Epithelial cell of prostate (primary cell): ENCODE data around the gene ZNF618.
"Not testable (repeated sequence)": the region's sequence is repeated elsewhere in the genome, so short reads cannot be mapped to it uniquely, and the experiment has no call there.

Experiments used
- DNase-seq: peaks from one replicate; pipeline ENCODE4 v3.0.0-alpha.2; 2011; ENCODE audit warnings: low read depth, low spot score
- H3K27ac ChIP-seq: fragments of 450-650 bp; 2 replicates; pipeline ENCODE4 v1.5.1; 2017; ENCODE audit warnings: mild to moderate bottlenecking

The ZNF618 gene

GRCh38 chr9:114030364-114030763 lies 154.3 kb downstream of the ZNF618 start:
- H3K27ac ChIP-seq = no peak overlapping the region
- no peak for DNase-seq

DNA sequence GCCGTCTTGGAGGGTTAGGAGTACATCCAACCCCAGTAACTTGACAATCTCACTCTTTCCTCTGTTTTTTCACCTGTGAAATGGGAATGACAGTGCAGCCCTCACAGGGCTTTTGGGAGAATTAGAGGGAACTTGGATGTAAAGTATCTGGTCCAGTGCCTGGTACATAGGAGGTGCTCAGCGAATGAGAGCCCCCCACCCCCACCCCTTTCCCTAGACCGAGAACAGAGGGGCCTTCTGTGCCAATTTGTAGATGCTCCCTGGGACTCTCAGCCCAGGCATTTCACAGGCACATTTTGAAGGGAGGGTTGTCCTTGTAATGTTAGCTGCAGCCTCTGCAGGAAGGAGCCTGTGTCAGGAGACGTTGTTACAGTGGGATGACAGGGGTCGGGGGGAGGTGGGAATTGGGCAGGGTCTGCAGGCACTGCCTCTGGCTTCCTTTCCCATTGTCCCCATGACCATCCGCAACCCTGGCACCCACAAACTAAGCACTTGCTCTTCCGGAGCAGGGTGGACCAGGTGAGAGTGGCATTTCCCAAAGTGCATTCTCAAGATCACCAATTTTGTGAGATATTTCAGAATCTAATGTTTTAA lies 155.0 kb downstream of the ZNF618 start:
- DNase-seq = no peak
- H3K27ac ChIP-seq = no peak overlapping the region

- no peak overlapping the region for H3K27ac ChIP-seq
- DNase-seq = no peak
Measured at GRCh38 chr9:114031948-114032840, 156.1 kb downstream of the ZNF618 start.

DNA sequence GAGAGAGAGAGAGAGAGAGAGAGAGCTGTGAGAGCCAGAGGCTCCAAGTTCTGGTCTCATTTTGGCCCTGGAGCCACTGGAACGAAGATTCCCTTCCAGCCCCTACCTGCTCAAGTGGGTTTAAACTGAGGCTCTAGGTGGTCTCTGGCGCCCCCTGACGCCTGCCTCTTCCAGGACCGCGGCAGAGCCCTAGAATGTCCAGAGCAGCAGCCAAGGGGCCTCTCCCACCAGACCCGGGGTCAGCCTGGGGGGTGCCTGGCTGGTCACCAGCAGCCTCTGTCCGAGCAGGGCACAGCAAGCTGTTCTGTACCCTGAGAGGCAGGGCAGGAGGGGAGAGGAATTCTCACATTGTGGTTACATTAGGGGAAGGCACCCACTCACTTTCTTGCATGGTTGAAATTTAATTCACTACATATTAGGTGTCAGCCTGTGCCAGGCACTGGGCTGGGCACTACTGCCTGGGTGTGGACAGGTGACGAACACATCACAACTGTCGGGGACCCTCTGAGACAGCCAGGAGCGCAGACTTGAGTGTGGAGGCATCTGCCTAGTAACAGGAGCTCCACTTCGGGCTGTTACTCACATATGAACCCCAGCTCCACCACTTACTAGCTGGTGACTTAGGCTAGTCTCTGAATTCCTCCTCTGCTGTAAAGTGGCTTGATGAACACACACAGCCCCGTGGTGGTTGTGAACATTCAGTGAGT lies 157.4 kb downstream of the ZNF618 start:
- DNase-seq = no peak
- H3K27ac ChIP-seq = no peak overlapping the region

DNA sequence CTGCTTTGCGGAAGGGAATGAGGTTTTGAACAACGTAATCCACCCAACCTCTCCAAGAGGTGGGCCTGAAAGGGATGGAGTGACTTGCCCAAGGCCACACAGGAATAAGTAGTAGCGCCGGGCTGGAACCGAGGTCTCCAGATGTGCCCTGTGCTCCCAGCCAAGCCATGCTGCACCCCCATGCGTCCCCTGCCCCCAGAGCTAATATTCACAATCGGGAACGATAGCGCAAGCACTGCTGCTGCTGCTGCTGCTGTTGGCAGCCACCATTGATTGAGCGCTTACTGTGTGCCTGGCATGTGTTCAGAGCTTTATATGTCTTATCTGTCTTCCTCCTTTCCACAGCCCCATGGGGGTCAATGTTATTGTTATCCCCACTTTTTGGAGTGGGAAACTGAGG lies 158.1 kb downstream of the ZNF618 start:
- no peak for DNase-seq
- no peak overlapping the region for H3K27ac ChIP-seq

DNA sequence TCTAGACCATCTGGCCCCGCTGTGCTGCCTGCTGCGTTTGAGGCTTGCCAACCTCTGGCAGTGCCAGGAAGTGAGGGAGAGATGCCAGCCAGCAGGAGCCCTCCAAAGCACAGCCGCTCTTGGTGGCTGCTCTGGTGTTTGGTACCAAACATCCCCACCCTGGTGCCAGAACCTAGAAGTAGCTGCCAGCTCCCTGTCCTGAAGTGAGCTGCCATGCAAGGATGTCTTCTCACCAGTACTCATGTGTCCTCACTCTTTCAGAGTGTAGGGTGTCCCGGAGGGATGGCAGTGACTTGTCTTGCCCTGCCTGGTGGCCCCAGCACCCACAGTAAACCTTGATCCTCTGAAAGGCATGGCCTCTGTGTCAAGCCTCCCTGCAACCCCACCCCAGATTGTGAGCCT lies 158.6 kb downstream of the ZNF618 start:
- DNase-seq = no peak
- H3K27ac ChIP-seq = no peak overlapping the region

GRCh38 chr9:114035221-114035844 lies 159.2 kb downstream of the ZNF618 start:
- H3K27ac ChIP-seq = no peak overlapping the region
- no peak for DNase-seq

- H3K27ac ChIP-seq = no peak overlapping the region
- no peak for DNase-seq
Measured at GRCh38 chr9:114035845-114036801, 160.0 kb downstream of the ZNF618 start.

- DNase-seq = no peak
- no peak overlapping the region for H3K27ac ChIP-seq
Measured at GRCh38 chr9:114037249-114037648, 161.1 kb downstream of the ZNF618 start.

- H3K27ac ChIP-seq = no peak overlapping the region
- DNase-seq = no peak
Measured at GRCh38 chr9:114037961-114038723, 162.0 kb downstream of the ZNF618 start.

GRCh38 chr9:114038724-114039313 lies 162.7 kb downstream of the ZNF618 start:
- no peak overlapping the region for H3K27ac ChIP-seq

DNA sequence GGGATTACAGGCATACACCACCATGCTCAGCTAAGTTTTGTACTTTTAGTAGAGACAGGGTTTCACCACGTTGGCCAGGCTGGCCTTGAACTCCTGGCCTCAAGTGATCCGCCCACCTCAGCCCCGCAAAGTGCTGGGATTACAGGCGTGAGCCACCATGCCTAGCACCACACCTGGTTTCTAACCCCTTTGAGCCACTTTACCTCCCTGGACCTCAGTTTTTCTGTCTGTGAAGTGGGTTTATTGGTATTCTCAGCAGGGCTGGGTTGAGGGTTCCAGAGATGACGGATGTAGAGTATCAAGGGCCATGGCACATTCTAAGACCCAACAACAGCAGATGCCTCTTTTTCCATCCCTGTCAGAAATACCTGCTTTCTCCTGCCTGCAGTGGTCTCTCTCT lies 163.4 kb downstream of the ZNF618 start:
- H3K27ac ChIP-seq = no peak overlapping the region
- DNase-seq = no peak

More at GRCh38 chr9:114038724-114039313, 162.7 kb downstream of the ZNF618 start:
- DNase-seq = no peak

- not testable (repeated sequence) for DNase-seq, H3K27ac ChIP-seq
Measured at GRCh38 chr9:114043660-114044059, 167.6 kb downstream of the ZNF618 start.

- H3K27ac ChIP-seq = peak overlapping the region; percentile 17
- DNase-seq = peak; percentile 22
Measured at GRCh38 chr9:114046237-114046755, 170.2 kb downstream of the ZNF618 start.

DNA sequence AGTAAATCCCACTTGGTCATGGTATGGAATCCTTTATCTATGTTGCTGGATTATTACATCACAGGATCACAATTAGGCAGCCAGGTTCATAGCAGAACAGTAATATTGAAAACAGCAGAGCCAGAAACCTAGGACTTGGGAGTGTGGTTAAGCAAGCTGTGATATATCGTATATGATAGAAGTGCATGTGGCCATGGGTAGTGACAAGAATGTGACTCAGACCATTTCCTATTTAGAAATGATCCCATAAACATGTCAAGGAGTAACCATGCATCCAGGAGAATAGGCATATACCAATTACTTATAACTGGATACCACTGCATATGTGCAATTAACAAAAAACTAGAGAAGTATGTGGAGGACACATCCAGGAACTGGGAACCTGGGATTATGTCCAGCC lies 170.8 kb downstream of the ZNF618 start:
- peak overlapping the region; percentile 17 for H3K27ac ChIP-seq
- no peak for DNase-seq

DNA sequence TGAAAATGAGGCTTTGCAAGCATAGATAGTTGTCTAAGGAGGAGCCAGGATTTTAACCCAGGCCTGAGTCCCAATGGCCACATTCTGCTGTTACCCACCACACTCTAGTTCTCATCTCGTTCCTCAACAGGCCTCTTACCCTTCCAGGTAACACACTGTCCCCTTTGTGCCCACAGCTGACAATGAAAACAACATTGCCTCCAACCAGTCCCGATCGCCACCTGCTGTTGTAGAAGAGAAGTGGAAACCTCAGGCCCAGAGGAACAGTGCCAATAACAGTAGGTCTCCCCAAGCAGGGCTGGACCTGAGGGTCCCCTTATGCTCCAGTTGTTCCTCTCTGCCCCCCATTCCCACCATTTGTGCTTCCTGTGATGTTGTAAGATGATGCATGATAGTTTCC lies 171.6 kb downstream of the ZNF618 start:
- no peak overlapping the region for H3K27ac ChIP-seq
- DNase-seq = no peak

DNA sequence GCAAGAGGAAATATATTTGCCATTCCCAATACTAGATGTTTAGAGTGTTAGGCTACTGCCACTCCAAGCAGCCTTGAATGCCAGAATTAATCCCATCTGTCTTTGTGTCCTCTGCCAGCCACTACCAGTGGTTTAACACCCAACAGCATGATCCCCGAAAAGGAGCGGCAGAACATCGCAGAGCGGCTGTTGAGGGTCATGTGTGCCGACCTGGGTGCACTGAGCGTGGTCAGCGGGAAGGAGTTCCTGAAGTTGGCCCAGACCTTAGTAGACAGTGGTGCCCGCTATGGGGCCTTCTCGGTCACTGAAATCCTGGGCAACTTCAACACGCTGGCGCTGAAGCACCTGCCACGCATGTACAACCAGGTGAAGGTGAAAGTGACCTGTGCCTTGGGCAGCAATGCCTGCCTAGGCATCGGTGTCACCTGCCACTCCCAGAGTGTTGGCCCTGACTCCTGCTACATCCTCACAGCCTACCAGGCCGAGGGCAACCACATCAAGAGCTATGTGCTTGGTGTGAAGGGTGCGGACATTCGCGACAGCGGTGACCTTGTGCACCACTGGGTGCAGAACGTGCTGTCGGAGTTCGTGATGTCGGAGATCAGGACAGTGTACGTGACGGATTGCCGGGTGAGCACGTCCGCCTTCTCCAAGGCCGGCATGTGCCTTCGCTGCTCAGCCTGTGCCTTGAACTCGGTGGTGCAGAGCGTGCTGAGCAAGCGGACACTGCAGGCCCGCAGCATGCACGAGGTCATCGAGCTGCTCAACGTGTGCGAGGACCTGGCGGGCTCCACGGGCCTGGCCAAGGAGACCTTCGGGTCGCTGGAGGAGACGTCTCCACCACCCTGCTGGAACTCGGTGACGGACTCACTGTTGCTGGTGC lies 172.7 kb downstream of the ZNF618 start:
- no peak for DNase-seq
- no peak overlapping the region for H3K27ac ChIP-seq
